ENCODE measurements around the gene C1R.
"Not testable (repeated sequence)": the region's sequence is repeated elsewhere in the genome, so short reads cannot be mapped to it uniquely, and the experiment has no call there.

The C1R gene

DNA sequence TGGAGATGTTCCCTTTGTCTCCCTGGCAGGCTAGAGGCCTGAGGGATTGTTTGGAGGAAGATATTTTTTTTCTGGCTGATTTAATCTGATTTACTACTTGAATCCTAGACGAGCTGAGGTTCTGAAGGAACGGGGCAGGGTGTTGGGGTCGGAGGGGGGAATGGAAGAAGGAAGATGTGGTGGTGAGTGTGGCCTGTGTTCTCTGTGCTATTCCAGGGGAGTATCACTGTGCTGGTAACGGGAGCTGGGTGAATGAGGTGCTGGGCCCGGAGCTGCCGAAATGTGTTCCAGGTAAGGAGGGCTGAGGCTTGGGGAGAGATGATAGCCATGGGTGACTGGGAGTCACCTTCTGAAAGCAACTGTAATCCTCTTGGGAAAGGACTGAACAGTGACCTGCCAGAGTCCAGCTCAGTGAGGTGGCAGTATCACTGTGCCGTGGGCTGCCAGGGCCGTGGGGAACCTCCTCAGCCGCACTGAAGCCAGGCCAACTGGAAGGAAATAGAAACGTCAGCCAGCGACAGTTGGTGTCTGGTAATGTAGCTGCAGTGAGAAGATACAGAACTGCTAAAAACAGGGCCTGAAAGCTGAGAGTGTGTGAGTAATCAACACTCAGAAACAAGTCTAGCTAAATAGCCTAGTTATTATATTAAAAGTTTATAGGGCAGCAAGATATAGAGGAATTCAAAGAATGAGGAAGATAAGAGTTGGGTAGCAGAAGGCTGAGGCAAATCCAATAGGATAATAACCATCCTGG lies 23.8 kb downstream of the C1R start:
- DNase-seq (ENCODE audit: low read depth in 2 of 2): no peak

GRCh38 chr12:7067096-7067495 lies 25.1 kb downstream of the C1R start:
- no peak for DNase-seq (ENCODE audit: low read depth in 2 of 2)

- no peak for DNase-seq (ENCODE audit: low read depth in 2 of 2)
Observed at GRCh38 chr12:7066596-7066995, 25.6 kb downstream of the C1R start.

- DNase-seq (ENCODE audit: low read depth in 2 of 2): no peak
Observed at GRCh38 chr12:7065073-7065623, 27.1 kb downstream of the C1R start.

DNA sequence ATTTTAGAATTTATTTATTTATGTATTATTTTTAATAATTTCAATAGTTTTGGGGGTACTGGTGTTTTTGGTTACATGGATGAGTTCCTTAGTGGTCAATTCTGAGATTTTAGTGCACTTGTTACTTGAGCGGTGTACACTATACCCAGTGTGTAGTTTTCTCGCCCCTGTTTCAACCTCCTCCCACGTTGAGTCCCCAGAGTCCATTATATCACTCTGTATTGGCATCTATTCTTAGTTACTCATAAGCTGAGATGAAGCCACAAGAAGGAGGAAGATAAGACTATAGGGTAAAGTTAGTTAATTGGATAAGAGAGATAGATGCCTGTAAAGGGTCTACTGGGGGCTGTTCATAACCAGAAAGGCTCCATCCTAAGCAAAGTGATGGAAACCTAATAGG lies 27.7 kb downstream of the C1R start:
- no peak for DNase-seq (ENCODE audit: low read depth in 2 of 2)

- no peak for DNase-seq (ENCODE audit: low read depth in 2 of 2)
Observed at GRCh38 chr12:7061596-7061995, 30.6 kb downstream of the C1R start.

- no peak for DNase-seq (ENCODE audit: low read depth in 2 of 2)
Observed at GRCh38 chr12:7061138-7061537, 31.1 kb downstream of the C1R start.

DNA sequence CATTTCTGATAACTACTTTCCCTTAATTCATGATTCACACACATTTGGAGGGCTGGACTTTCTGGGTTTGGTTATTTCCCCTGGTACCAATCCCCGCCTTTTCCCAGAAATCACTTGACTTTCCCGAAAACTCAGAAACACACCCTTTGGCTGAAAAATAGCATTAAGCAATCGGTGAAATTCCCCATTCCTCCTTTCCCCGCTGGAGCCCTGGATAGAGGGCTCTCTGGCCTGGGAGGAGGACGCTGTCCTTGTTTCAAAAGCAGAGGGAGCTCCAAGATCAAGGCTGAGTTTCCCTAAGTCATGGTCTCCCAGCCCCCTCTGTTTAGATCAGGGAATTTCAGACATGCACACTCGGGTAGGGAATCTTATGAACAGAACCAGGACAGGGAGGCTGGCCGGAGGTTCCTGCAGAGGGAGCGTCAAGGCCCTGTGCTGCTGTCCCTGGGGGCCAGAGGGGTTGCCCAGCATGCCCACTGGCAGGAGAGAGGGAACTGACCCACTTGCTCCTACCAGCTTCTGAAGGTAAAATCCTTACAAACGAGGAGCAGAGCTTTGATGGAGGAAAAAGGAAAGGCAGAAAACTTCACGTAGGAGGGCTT lies 31.8 kb downstream of the C1R start, which contains the start of gene C1S:
Gene C1S, plus strand, starts transcription at position 366 of the 602 bp plus-strand sequence. CDS start 1,195 bp downstream, outside the sequence.
- no peak for DNase-seq (ENCODE audit: low read depth in 2 of 2)

DNA sequence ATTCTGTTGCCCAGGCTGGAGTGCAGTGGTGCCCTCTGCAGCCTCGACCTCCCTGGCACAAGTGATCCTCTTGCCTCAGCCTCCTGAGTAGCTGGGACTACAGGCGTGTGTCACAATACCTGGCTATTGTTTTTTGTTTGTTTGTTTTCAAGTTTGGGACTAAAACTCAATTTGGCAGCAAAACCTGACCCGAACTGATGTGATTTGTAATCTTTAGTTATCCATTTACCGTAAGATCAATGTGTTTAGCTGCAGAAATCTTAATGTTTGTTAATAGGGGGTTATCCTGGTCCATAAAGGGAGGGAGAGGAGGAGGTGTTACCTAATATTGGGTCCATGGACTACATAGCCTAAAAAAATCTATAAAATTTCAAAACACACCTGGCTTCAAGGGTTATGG lies 32.5 kb downstream of the C1R start:
- no peak for DNase-seq (ENCODE audit: low read depth in 2 of 2)

GRCh38 chr12:7058850-7059395 lies 33.3 kb downstream of the C1R start:
- DNase-seq (ENCODE audit: low read depth in 2 of 2): no peak

DNA sequence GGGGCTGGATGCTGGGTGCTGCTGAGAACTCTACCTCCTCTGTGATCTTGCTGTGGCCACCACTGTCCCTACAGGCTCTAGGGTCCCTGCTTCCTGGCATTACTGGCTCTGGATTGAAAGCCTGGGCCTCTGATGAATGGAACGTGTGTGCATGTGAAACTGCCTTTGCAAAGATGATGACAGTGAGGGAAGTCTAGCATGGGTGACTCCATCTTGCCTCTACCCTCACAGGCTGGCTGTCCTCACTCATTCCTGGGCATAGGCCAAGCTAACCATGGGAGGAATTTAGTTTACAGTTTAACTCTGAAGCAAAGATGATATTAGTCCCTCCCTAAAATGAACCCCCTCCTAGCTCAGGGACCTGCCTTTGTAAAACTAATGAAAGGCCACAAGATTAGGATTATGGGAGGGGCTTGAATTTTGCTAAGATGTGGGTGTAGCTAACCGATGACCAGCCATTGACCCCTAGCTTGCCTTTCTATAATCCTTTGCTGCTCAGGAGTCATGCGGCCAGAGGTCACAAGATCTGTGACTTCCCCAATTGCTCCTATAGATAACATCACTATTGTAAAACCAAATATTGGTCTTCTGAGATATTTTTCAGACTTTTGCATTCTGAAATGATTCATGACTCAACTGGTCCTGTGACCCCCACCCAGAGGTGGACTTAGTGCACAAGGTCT lies 33.9 kb downstream of the C1R start:
- no peak for DNase-seq (ENCODE audit: low read depth in 2 of 2)

GRCh38 chr12:7055736-7056135 lies 36.5 kb downstream of the C1R start:
- DNase-seq (ENCODE audit: low read depth in 2 of 2): not testable (repeated sequence)

DNA sequence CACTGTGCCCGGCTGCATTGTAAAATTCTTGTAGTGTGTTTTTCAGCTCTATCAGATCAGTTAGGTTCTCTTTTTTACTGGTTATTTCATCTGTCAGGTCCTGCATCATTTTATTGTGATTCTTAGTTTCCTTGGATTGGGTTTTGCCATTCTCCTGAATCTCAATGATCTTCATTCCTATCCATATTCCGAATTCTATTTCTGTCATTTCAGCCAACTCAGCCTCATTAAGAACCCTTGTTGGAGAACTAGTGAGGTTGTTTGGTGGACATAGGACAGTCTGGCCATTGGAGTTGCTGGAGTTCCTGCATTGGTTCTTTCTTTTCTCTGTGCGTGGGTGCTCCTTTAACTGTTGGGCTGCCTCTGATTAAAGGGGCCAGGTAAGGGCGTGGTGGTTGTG lies 37.3 kb downstream of the C1R start:
- no peak for DNase-seq (ENCODE audit: low read depth in 2 of 2)

- not testable (repeated sequence) for DNase-seq (ENCODE audit: low read depth in 2 of 2)
Observed at GRCh38 chr12:7049973-7050372, 42.3 kb downstream of the C1R start.

DNA sequence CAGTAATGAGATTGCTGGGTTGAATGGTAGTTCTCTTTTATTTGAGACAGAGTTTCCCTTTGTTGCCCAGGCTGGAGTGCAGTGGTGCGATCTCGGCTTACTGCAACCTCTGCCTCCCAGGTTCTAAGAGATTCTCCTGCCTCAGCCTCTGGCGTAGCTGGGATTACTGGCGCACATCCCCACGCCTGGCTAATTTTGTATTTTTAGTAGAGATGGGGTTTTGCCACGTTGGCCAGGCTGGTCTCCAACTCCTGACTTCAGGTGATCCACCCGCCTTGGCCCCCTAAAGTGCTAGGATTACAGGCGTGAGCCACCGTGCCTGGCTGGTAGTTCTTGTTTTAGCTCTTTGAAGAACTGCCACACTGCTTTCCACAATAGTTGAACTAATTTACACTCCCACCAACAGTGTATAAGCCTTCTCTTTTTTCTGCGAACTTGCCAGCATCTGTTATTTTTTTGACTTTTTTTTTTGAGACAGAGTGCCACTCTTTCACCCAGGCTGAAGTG lies 42.7 kb downstream of the C1R start:
- not testable (repeated sequence) for DNase-seq (ENCODE audit: low read depth in 2 of 2)

GRCh38 chr12:7047306-7047705 lies 44.9 kb downstream of the C1R start:
- DNase-seq (ENCODE audit: low read depth in 2 of 2): no peak

DNA sequence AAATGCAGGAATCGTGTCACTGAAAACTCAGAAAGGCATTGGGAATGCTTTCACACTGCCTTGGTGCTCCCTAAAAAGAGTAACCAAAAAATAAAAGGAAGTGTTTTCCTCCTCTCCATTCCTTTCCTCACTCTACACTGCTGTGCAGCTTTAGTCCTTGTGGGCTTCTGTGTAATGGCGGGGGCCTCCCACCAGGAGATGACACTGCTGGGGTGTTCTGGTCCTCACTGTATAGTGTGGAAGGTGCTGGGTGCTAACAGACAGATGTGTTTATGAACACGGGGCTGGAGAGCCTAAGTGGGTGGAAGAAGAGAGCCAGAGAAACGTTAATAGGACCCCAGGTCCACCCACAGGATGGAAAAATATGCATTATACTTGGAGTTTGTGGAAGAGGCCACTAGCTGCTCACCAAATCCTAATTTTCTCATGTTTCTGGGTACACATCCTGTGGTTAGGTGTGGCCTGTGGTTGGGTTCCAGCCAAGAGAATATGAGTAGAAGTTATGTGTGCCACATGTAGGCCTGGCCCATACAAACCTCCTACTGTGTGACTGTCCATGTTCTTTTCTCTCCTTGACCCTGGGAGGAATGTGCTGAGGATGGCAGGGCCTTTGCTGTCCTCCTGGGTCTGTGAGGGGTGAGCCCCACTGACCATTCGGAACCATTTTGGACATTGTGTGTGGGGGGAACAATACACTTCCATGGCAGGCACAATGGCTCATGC lies 45.7 kb downstream of the C1R start:
- no peak for DNase-seq (ENCODE audit: low read depth in 2 of 2)

GRCh38 chr12:7045913-7046312 lies 46.3 kb downstream of the C1R start:
- DNase-seq (ENCODE audit: low read depth in 2 of 2): no peak

- no peak for DNase-seq (ENCODE audit: low read depth in 2 of 2)
Observed at GRCh38 chr12:7042842-7043241, 49.4 kb downstream of the C1R start.

DNA sequence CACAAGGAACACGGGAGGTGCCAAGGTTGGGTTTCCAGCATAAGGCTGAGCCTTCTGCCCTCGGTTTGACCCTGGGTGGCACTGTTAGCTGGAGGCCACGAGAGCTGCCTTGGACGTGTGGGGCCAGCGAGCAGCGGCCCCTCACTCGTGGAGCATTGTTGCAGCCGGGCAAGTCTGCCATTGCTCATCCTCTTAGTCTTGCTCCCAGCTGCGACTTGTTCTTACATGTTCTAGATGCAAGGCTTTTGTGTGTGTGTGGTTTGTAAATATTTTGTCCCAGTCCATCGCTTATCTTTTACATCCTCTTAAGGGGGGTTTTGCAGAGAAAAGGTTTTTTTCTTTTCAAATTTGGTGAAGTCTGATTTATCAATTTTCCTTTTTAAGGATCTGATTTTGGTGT lies 52.8 kb downstream of the C1R start:
- no peak for DNase-seq (ENCODE audit: low read depth in 2 of 2)

GRCh38 chr12:7038591-7038990 lies 53.7 kb downstream of the C1R start:
- DNase-seq (ENCODE audit: low read depth in 2 of 2): no peak
